AG09319 (cell line): ENCODE results near the gene GLT6D1.

Experiments
- DNase-seq: peaks from one replicate; pipeline ENCODE4 v3.0.0-alpha.2; 2010; ENCODE audit warnings: low read depth; ENCODE audit errors: extremely low read depth
- CTCF ChIP-seq: IDR thresholded peaks from 2 replicates; pipeline ENCODE4 v1.5.1; 2011; ENCODE audit warnings: low read depth, mild to moderate bottlenecking, inconsistent platforms, low read length, moderate library complexity

Gene GLT6D1

GRCh38 chr9:135575995-135576631 is 63.2 kb downstream of the GLT6D1 start:
- no peak for TF ChIP-seq CTCF
- no peak for DNase-seq

GRCh38 chr9:135574943-135575342 is 64.4 kb downstream of the GLT6D1 start:
- no peak for TF ChIP-seq CTCF
- no peak for DNase-seq

- no peak for TF ChIP-seq CTCF
- DNase-seq = no peak
These were observed 65.0 kb downstream of the GLT6D1 start for GRCh38 chr9:135574331-135574730.
